Left cardiac atrium (tissue), 4 donors: ENCODE results near the gene NKD1. TPM values are rescaled to one million over a fixed set of nuclear protein-coding genes. Genes with fewer than 3 reads are reported as not detected.

Experiments
- ATAC-seq, 2 donors: fragments of 200-7000 bp; cut with Tn5 transposase; one replicate each; pipeline ENCODE4 v1.9.1; 2020; ENCODE audit warnings: mild to moderate bottlenecking in 2 of 2, moderate library complexity in 2 of 2
- DNase-seq: peaks from one replicate; pipeline ENCODE4 v3.0.0-alpha.2; 2020
- intact Hi-C, 2 donors: fragments of 100-400 bp; cut with DNase I; formaldehyde crosslinking; loops; one replicate each; pipeline versions ENCODE4 v1.14.1 to v1.15.1; 2022 to 2023
- total RNA-seq, 2 donors: library from RNA; stranded (reverse); fragmentation: NEBNext Ultra II Directional; extraction: Animal tissue kit (Norgen Biotek cat#: 25700); gene quantifications; one replicate each; pipeline ENCODE4 v1.2.1, GENCODE V29; 2021
- donor health status: DM: no; HTN: yes; CAD: no.
- donor health status: DM: no; HTN: yes; CAD: no; lungs with severe emphysema.
- donor health status: DM: yes; HTN: yes; CAD: no.
- donor health status: Dilated cardiomyopathy.

Gene NKD1
- total RNA-seq, 2 donors from 2014 or later, result 1.0 to 1.9 TPM

GRCh38 chr16:50614955-50615724, 66.9 kb downstream of the NKD1 start:
- ATAC-seq, result no peak
- intact Hi-C loops, result no loop called here
- DNase-seq, result no peak

GRCh38 chr16:50615891-50616290, 67.7 kb downstream of the NKD1 start:
- ATAC-seq (peak; percentile 45 to 67), DNase-seq (no peak)
- intact Hi-C loops, result no loop called here

- no peak for DNase-seq
- intact Hi-C loops, result no loop called here
- ATAC-seq, result peak in 1 of 2 donors; percentile 58
Observed at GRCh38 chr16:50616386-50616785, 68.2 kb downstream of the NKD1 start.

- no peak for DNase-seq
- intact Hi-C loops, result no loop called here
- peak; percentile 9 to 60 for ATAC-seq
Observed at GRCh38 chr16:50616883-50617645, 68.9 kb downstream of the NKD1 start.

- no peak for DNase-seq
- no peak for ATAC-seq
- intact Hi-C loops, result no loop called here
Observed at GRCh38 chr16:50617646-50618184, 69.5 kb downstream of the NKD1 start.

GRCh38 chr16:50618238-50618918, 70.2 kb downstream of the NKD1 start:
- DNase-seq (no peak), ATAC-seq (no peak)
- intact Hi-C loops, result no loop called here

GRCh38 chr16:50619702-50620491, 71.7 kb downstream of the NKD1 start:
- DNase-seq (no peak), ATAC-seq (no peak)

GRCh38 chr16:50620646-50621451, 72.7 kb downstream of the NKD1 start:
- ATAC-seq, result no peak
- intact Hi-C loops, result loop anchor here in 1 of 2 donors (10.0 kb wide), 1 partner anchor 46 kb away; no protein-coding TSS in a partner anchor
- no peak for DNase-seq

More at GRCh38 chr16:50619702-50620491, 71.7 kb downstream of the NKD1 start:
- intact Hi-C loops, result loop anchor here in 1 of 2 donors (10.0 kb wide), 1 partner anchor 45 kb away; no protein-coding TSS in a partner anchor

GRCh38 chr16:50621452-50621792, 73.2 kb downstream of the NKD1 start:
- ATAC-seq, result no peak
- intact Hi-C loops, result loop anchor here in 1 of 2 donors (10.0 kb wide), 1 partner anchor 47 kb away; no protein-coding TSS in a partner anchor
- DNase-seq, result no peak

- ATAC-seq (no peak), DNase-seq (no peak)
- intact Hi-C loops, result loop anchor here in 1 of 2 donors (10.0 kb wide), 1 partner anchor 47 kb away; no protein-coding TSS in a partner anchor
Observed at GRCh38 chr16:50622029-50622428, 73.8 kb downstream of the NKD1 start.

- DNase-seq (no peak), ATAC-seq (no peak)
- intact Hi-C loops, result loop anchor here in 1 of 2 donors (10.0 kb wide), 1 partner anchor 48 kb away; no protein-coding TSS in a partner anchor
Observed at GRCh38 chr16:50622643-50623369, 74.6 kb downstream of the NKD1 start.

GRCh38 chr16:50624449-50624970, 76.3 kb downstream of the NKD1 start:
- DNase-seq, result no peak
- ATAC-seq, result no peak
- intact Hi-C loops, result loop anchor here in 1 of 2 donors (10.0 kb wide), 1 partner anchor 50 kb away; no protein-coding TSS in a partner anchor

GRCh38 chr16:50625374-50625773, 77.2 kb downstream of the NKD1 start:
- no peak for DNase-seq
- no peak for ATAC-seq
- intact Hi-C loops, result loop anchor here in 1 of 2 donors (10.0 kb wide), 1 partner anchor 51 kb away; no protein-coding TSS in a partner anchor

GRCh38 chr16:50626868-50627267, 78.7 kb downstream of the NKD1 start:
- DNase-seq (no peak), ATAC-seq (no peak)
- intact Hi-C loops, result loop anchor here in 1 of 2 donors (10.0 kb wide), 1 partner anchor 52 kb away; no protein-coding TSS in a partner anchor

- intact Hi-C loops, result loop anchor here in 1 of 2 donors (10.0 kb wide), 1 partner anchor 53 kb away; no protein-coding TSS in a partner anchor
- ATAC-seq, result peak; percentile 81 to 87
- DNase-seq, result peak; percentile 63
Observed at GRCh38 chr16:50627419-50627818, 79.2 kb downstream of the NKD1 start.

GRCh38 chr16:50628156-50628802, 80.1 kb downstream of the NKD1 start:
- intact Hi-C loops, result loop anchor here in 1 of 2 donors (10.0 kb wide), 1 partner anchor 53 kb away; no protein-coding TSS in a partner anchor
- DNase-seq (no peak), ATAC-seq (no peak)
